HepG2 (cell line): ENCODE measurements around the gene OR2AP1. TPM values are rescaled to one million over a fixed set of nuclear protein-coding genes. Genes with fewer than 3 reads are reported as not detected.

Experiments used
- ATAC-seq: fragments of 200-7000 bp; cut with Tn5 transposase; 3 replicates; pipeline ENCODE4 v1.9.1; 2020; ENCODE audit warnings: mild to moderate bottlenecking, moderate library complexity
- BruUV-seq: library from RNA; stranded (reverse); fragments of 400-500 nt; replicated peaks from 2 replicates; lab custom pipeline; 2021; lab: Mats Ljungman, UMichigan
- CTCF ChIA-PET: fragments of 300-600 bp; formaldehyde crosslinking; extraction: SDS; loops from one replicate; lab custom pipeline; 2021; ENCODE audit warnings: low total read pairs, inconsistent platforms, low intra/inter-chr PET ratio; lab: Yijun Ruan, JAX
- POLR2A ChIA-PET: fragments of 350-600 bp; sonication (Branson Sonifier 250); formaldehyde crosslinking; loops from one replicate; lab custom pipeline; 2020; ENCODE audit warnings: antibody characterized with exemption, inconsistent platforms; lab: Yijun Ruan, JAX
- DNase-seq: peaks from one replicate; pipeline ENCODE4 v3.0.0-alpha.2; 2015; ENCODE audit warnings: low spot score
- FAIRE-seq: peaks from 3 replicates; lab custom pipeline; 2011; peaks lifted over from hg19 to GRCh38; lab: Jason Lieb, UNC
- H2AFZ ChIP-seq: one replicate; pipeline ENCODE4 v1.6.1; 2011; ENCODE audit warnings: low read length, inconsistent platforms
- H3K27ac ChIP-seq: fragments of 300-600 bp; 3 replicates; pipeline ENCODE4 v1.8.0; 2011; ENCODE audit warnings: mixed run types, mild to moderate bottlenecking, mixed read lengths, low read length, inconsistent platforms; ENCODE audit not compliant: insufficient read depth; ENCODE audit errors: extremely low read length
- H3K27me3 ChIP-seq, 2 experiments: fragments of 200-600 bp in 1 of 2; 2 replicates in 1 of 2; 3 replicates in 1 of 2; pipeline versions ENCODE4 v1.6.0 to v1.8.0; 2011; ENCODE audit warnings: low read length in 2 of 2, mild to moderate bottlenecking in 2 of 2, moderate library complexity in 2 of 2, inconsistent platforms in 1 of 2; ENCODE audit not compliant: insufficient read depth in 2 of 2, control insufficient read depth in 1 of 2
- H3K36me3 ChIP-seq, 2 experiments: fragments of 200-600 bp in 1 of 2; replicated peaks in 1 of 2; 2 replicates in 1 of 2; 3 replicates in 1 of 2; pipeline versions ENCODE4 v1.5.1 to v1.8.0; 2011; ENCODE audit warnings: low read length in 2 of 2, inconsistent platforms in 1 of 2; ENCODE audit not compliant: insufficient read depth in 2 of 2, control insufficient read depth in 1 of 2
- H3K4me1 ChIP-seq: 2 replicates; pipeline ENCODE4 v1.5.1; 2012; ENCODE audit warnings: low read length, inconsistent platforms; ENCODE audit not compliant: insufficient read depth
- H3K4me2 ChIP-seq: 2 replicates; pipeline ENCODE4 v1.6.0; 2011; ENCODE audit warnings: low read depth, low read length, inconsistent platforms
- H3K4me3 ChIP-seq, 3 experiments: fragments of 200-600 bp in 1 of 3; sonication (generic), shearing (Covaris generic) in 1 of 3; replicated peaks in 1 of 3; 2 replicates each; pipeline ENCODE4 v1.5.1; 2011 to 2016; ENCODE audit warnings: low read length in 3 of 3, inconsistent platforms in 2 of 3, low read depth in 2 of 3, mild to moderate bottlenecking in 2 of 3, control low read depth in 1 of 3, mixed read lengths in 1 of 3; ENCODE audit not compliant: insufficient read depth in 1 of 3
- H3K79me2 ChIP-seq: one replicate; pipeline ENCODE4 v1.6.1; 2011; ENCODE audit warnings: low read length, inconsistent platforms; ENCODE audit not compliant: insufficient read depth
- H3K9ac ChIP-seq: 2 replicates; pipeline ENCODE4 v1.6.0; 2011; ENCODE audit warnings: mild to moderate bottlenecking, low read depth, low read length, inconsistent platforms; ENCODE audit not compliant: insufficient read depth
- H3K9me3 ChIP-seq: 2 replicates; pipeline ENCODE4 v1.5.1; 2012; ENCODE audit warnings: mild to moderate bottlenecking, low read length
- H4K20me1 ChIP-seq: 2 replicates; pipeline ENCODE4 v1.6.0; 2011; ENCODE audit warnings: inconsistent platforms, mild to moderate bottlenecking, low read length, moderate library complexity; ENCODE audit not compliant: insufficient read depth
- ARID2 ChIP-seq: sonication (generic); formaldehyde crosslinking; IDR thresholded peaks from 2 replicates; pipeline ENCODE4 v1.8.1; 2022; ENCODE audit warnings: mild to moderate bottlenecking, missing genetic modification reagents, borderline replicate concordance
- ATRX ChIP-seq: sonication (generic); formaldehyde crosslinking; IDR thresholded peaks from 2 replicates; pipeline ENCODE4 v1.4.0; 2020; ENCODE audit warnings: missing genetic modification reagents, borderline replicate concordance
- BRD4 ChIP-seq: sonication (generic); formaldehyde crosslinking; IDR thresholded peaks from 2 replicates; pipeline ENCODE4 v1.4.0; 2020; ENCODE audit warnings: missing genetic modification reagents
- GPN1 ChIP-seq: sonication (generic); formaldehyde crosslinking; IDR thresholded peaks from 2 replicates; pipeline ENCODE4 v1.5.1; 2020; ENCODE audit warnings: missing genetic modification reagents, borderline replicate concordance
- KAT8 ChIP-seq: IDR thresholded peaks from 2 replicates; pipeline ENCODE4 v1.6.1; 2016; ENCODE audit warnings: missing genetic modification reagents, missing compliant biosample characterization
- MAFF ChIP-seq: IDR thresholded peaks from 2 replicates; pipeline ENCODE4 v1.6.1; 2011; ENCODE audit warnings: low read depth, low read length, improper control_type of control experiment
- NPAS2 ChIP-seq: sonication (generic); formaldehyde crosslinking; IDR thresholded peaks from 2 replicates; pipeline ENCODE4 v1.8.0; 2022; ENCODE audit warnings: mild to moderate bottlenecking, missing genetic modification reagents, borderline replicate concordance
- SNAPC4 ChIP-seq: sonication (generic); formaldehyde crosslinking; IDR thresholded peaks from 2 replicates; pipeline ENCODE4 v1.4.0; 2020; ENCODE audit warnings: mild to moderate bottlenecking, missing genetic modification reagents
- TCF12 ChIP-seq, 2 experiments: fragments of 450-650 bp in 1 of 2; sonication (generic) in 1 of 2; formaldehyde crosslinking in 1 of 2; IDR thresholded peaks; 2 replicates each; pipeline versions ENCODE4 v1.6.1 to v1.8.0; 2017 to 2022; ENCODE audit warnings: antibody characterized with exemption in 1 of 2, mild to moderate bottlenecking in 1 of 2, missing genetic modification reagents in 1 of 2, moderate library complexity in 1 of 2
- ZNF180 ChIP-seq: sonication (generic); formaldehyde crosslinking; IDR thresholded peaks from 2 replicates; pipeline ENCODE4 v1.4.0; 2020; ENCODE audit warnings: low read depth, missing genetic modification reagents, borderline replicate concordance
- ZNF274 ChIP-seq: sonication (generic); formaldehyde crosslinking; IDR thresholded peaks from 2 replicates; pipeline ENCODE4 v1.5.1; 2020; ENCODE audit warnings: mild to moderate bottlenecking, missing genetic modification reagents
- ZNF510 ChIP-seq: sonication (generic); formaldehyde crosslinking; IDR thresholded peaks from 2 replicates; pipeline ENCODE4 v1.4.0; 2020; ENCODE audit warnings: low read depth, mild to moderate bottlenecking, missing genetic modification reagents
- ZSCAN25 ChIP-seq: sonication (generic); formaldehyde crosslinking; IDR thresholded peaks from 2 replicates; pipeline ENCODE4 v1.8.0; 2022; ENCODE audit warnings: mild to moderate bottlenecking, missing genetic modification reagents
- WGBS: methylation state at CpG from one replicate; pipeline ENCODE4 v1.1.6; 2017; ENCODE audit warnings: low lambda C conversion rate; 5-methylcytosine and 5-hydroxymethylcytosine counted together
- in situ Hi-C: cut with HindIII; loops from 2 replicates; pipeline ENCODE4 v1.10.0; 2017; ENCODE audit warnings: low pct_unique_long_range_greater_than_20kb; ENCODE audit not compliant: extremely low pct_ligation_motif_present
- intact Hi-C: fragments of 100-400 bp; cut with micrococcal nuclease; formaldehyde crosslinking; loops from one replicate; pipeline ENCODE4 v1.10.0; 2022; ENCODE audit not compliant: unreplicated experiment
- polyA plus RNA-seq, 8 experiments: library from polyadenylated mRNA; depleted of rRNA in 3 of 8; stranded (reverse) in 7 of 8; unstranded in 1 of 8; fragments of >200 nt; fragmentation: Illumina TruSeq in 4 of 8; extraction: Trizol in 4 of 8; gene quantifications; 2 replicates each; pipeline versions ENCODE4 v1.2.1 to v1.2.3, GENCODE V29; 2011 to 2016; ENCODE audit warnings: low read depth in 4 of 8, missing spikeins in 1 of 8, mixed read lengths in 1 of 8; ENCODE audit not compliant: insufficient read depth in 1 of 8
- total RNA-seq, 5 experiments: library from RNA; depleted of rRNA; stranded (reverse); fragments of >200 nt; fragmentation: Illumina TruSeq; extraction: Trizol; gene quantifications; 2 replicates each; pipeline ENCODE4 v1.2.3, GENCODE V29; 2016; ENCODE audit warnings: low read depth in 1 of 5
- TF ChIP-seq, protein P1 (sequence below): sonication (generic); formaldehyde crosslinking; IDR thresholded peaks from 2 replicates; pipeline ENCODE4 v1.8.1; 2023; ENCODE audit warnings: missing genetic modification reagents, inconsistent platforms, borderline replicate concordance
- TF ChIP-seq, protein P2 (sequence below): sonication (generic); formaldehyde crosslinking; IDR thresholded peaks from 2 replicates; pipeline ENCODE4 v1.5.0; 2020; ENCODE audit warnings: missing genetic modification reagents, mild to moderate bottlenecking, borderline replicate concordance

The OR2AP1 gene
- total and polyA plus RNA-seq, 2 of the 13 experiments (the other 11 are each of a cell fraction or from before 2014, with no cell fraction given): not detected

GRCh38 chr12:55612646-55613045 lies 40.4 kb downstream of the OR2AP1 start:
- WGBS: 7% methylated on average over 2 of the region's 2 CpGs
- H3K27me3 ChIP-seq: no peaks in the 10 kb centered on the region
- H3K27ac ChIP-seq: no peak overlapping the region
- TF ChIP-seq BRD4 (CRISPR knock-in tag) (no peak), KAT8 (CRISPR knock-in tag) (no peak), ARID2 (no peak), SNAPC4 (no peak), GPN1 (no peak), ZNF180 (no peak), NPAS2 (CRISPR knock-in tag) (no peak), ZNF510 (CRISPR knock-in tag) (no peak), ATRX (CRISPR knock-in tag) (no peak), TCF12 (IDR thresholded peaks at IDR 0.05) (no peak), TCF12 (CRISPR knock-in tag; IDR thresholded peaks at IDR 0.05) (no peak), ZNF274 (CRISPR knock-in tag) (no peak), MAFF (no peak), ZSCAN25 (CRISPR knock-in tag) (no peak)
- TF ChIP-seq, protein P1, sequence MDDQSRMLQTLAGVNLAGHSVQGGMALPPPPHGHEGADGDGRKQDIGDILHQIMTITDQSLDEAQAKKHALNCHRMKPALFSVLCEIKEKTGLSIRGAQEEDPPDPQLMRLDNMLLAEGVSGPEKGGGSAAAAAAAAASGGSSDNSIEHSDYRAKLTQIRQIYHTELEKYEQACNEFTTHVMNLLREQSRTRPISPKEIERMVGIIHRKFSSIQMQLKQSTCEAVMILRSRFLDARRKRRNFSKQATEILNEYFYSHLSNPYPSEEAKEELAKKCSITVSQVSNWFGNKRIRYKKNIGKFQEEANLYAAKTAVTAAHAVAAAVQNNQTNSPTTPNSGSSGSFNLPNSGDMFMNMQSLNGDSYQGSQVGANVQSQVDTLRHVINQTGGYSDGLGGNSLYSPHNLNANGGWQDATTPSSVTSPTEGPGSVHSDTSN: no peak
- TF ChIP-seq, protein P2, sequence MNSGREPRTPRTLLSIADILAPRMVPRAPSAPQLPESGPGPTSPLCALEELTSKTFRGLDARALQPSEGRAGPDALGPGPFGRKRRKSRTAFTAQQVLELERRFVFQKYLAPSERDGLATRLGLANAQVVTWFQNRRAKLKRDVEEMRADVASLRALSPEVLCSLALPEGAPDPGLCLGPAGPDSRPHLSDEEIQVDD (CRISPR knock-in tag): no peak
- ChIA-PET POLR2A (no interaction called here), CTCF (no interaction called here)
- H3K4me2 ChIP-seq: no peak overlapping the region
- no peak overlapping the region for H3K9ac ChIP-seq
- FAIRE-seq (no peak), DNase-seq (no peak), ATAC-seq (no peak)
- no peak overlapping the region for H2AFZ ChIP-seq
- no peaks in the 10 kb centered on the region for H4K20me1 ChIP-seq
- H3K4me3 ChIP-seq: no peak overlapping the region
- in situ Hi-C loops: loop anchor here (10.0 kb wide), 1 partner anchor 418 kb away; no protein-coding TSS in a partner anchor
- no peaks in the 10 kb centered on the region for H3K36me3 ChIP-seq
- intact Hi-C loops: no loop called here
- no peaks in the 10 kb centered on the region for H3K79me2 ChIP-seq
- peaks cover 26% of the 10 kb centered on the region; the same call in 1 of the 2 replicates for H3K9me3 ChIP-seq
- H3K4me1 ChIP-seq: peaks cover 7% of the 10 kb centered on the region; the same call in 1 of the 2 replicates
- BruUV-seq: no TSS peak
